ENCODE measurements around the gene KIFC3. TPM values are rescaled to one million over a fixed set of nuclear protein-coding genes. Genes with fewer than 3 reads are reported as not detected.
A peak's percentile ranks its signal among the peaks of the same experiment; 100 is the strongest.
"Not testable (repeated sequence)": the region's sequence is repeated elsewhere in the genome, so short reads cannot be mapped to it uniquely, and the experiment has no call there.

Gene KIFC3
- total RNA-seq, 1 donor from 2014 or later, result 0.27 TPM

DNA sequence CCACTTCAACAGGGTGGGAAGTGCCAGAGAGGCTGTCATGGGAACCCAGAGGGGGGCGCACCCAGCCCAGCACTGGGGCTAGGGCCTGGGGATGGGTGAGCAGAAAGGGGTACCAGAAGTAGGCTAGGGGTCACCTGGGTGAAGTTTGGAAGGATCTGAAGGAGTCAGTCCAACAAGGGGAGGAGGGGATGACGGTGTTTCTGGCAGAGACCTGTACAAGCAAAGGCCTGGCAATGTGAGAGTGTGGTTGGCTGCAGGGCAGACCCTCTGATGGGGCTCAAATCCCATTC lies 80.1 kb downstream of the KIFC3 start:
- H3K36me3 Mint-ChIP-seq (ENCODE audit: low read depth), result no peaks in the 10 kb centered on the region
- CTCF ChIA-PET, result interaction anchor here (1.2 kb wide), 1 partner anchor 131 kb away, joined by 3 read pairs; no protein-coding TSS in a partner anchor
- POLR2A ChIA-PET, result no interaction called here
- no peaks in the 10 kb centered on the region for H3K9me3 Mint-ChIP-seq
- DNase-seq (no peak), ATAC-seq (ENCODE audit: low read depth) (no peak)
- intact Hi-C loops (cut with micrococcal nuclease), result no loop called here
- TF ChIP-seq, protein P1, sequence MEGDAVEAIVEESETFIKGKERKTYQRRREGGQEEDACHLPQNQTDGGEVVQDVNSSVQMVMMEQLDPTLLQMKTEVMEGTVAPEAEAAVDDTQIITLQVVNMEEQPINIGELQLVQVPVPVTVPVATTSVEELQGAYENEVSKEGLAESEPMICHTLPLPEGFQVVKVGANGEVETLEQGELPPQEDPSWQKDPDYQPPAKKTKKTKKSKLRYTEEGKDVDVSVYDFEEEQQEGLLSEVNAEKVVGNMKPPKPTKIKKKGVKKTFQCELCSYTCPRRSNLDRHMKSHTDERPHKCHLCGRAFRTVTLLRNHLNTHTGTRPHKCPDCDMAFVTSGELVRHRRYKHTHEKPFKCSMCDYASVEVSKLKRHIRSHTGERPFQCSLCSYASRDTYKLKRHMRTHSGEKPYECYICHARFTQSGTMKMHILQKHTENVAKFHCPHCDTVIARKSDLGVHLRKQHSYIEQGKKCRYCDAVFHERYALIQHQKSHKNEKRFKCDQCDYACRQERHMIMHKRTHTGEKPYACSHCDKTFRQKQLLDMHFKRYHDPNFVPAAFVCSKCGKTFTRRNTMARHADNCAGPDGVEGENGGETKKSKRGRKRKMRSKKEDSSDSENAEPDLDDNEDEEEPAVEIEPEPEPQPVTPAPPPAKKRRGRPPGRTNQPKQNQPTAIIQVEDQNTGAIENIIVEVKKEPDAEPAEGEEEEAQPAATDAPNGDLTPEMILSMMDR (IDR thresholded peaks at IDR 0.05), result no peak
- no peak overlapping the region for H3K4me3 Mint-ChIP-seq
- H3K27me3 Mint-ChIP-seq, result no peaks in the 10 kb centered on the region
- H3K27ac Mint-ChIP-seq, result no peak overlapping the region
- H3K4me1 Mint-ChIP-seq, result peaks cover 8% of the 10 kb centered on the region

DNA sequence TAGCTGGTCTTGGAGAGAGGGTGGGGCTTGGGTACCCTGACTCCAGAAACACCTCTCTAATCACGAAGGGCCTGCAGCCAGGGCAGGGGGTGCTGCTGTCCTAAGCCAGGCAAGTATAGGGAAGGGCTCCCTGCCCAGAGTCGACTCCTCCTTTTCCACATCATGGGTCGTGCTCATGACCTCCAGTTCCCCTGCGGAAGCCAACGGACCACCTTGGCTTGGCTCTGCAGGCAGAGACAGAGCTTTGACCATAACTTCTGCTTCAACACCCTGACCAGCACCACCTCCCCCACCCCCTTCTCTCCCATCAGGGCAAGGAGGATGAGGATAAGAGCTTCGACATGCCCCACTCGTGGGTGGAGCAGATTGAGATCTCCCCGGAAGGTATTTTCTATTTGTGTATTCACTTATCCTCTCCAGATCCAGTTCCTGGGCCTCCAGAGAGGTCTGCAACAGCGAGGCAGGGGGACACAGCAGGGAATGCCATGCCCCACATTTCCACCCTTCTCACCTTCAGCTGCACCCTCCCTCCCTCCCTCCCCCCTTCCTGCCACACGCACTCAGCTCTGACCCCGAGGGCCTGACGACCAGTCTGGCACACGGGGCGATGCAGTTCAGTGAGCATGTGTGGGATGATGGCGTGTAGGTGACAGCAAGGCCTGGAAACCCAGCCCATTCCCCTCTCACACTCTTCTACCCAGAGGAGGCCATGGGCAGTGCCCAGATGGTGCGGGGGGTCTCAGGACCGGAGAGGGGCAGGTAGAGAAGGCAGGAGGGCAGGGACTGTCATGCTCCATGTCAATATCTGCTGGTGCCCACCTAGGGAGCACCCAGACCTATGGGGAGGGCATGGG lies 80.7 kb downstream of the KIFC3 start:
- Mint-ChIP-seq H3K36me3 (ENCODE audit: low read depth) (no peaks in the 10 kb centered on the region), H3K4me3 (no peak overlapping the region), H3K4me1 (peaks cover 8% of the 10 kb centered on the region), H3K9me3 (no peaks in the 10 kb centered on the region), H3K27ac (no peak overlapping the region), H3K27me3 (peaks cover 3% of the 10 kb centered on the region)
- POLR2A ChIA-PET, result no interaction called here
- intact Hi-C loops (cut with micrococcal nuclease), result loop anchor here (2.0 kb wide), 1 partner anchor 73 kb away; no protein-coding TSS in a partner anchor
- DNase-seq (no peak), ATAC-seq (ENCODE audit: low read depth) (no peak)
- TF ChIP-seq, protein P1 (IDR thresholded peaks at IDR 0.05), result no peak
- CTCF ChIA-PET, result interaction anchor here (1.2 kb wide), 1 partner anchor 130 kb away, joined by 3 read pairs; no protein-coding TSS in a partner anchor

GRCh38 chr16:57720142-57720575 lies 82.1 kb downstream of the KIFC3 start:
- POLR2A ChIA-PET, result no interaction called here
- CTCF ChIA-PET, result interaction anchor here (0.8 to 1.6 kb wide), 3 partner anchors 15 to 127 kb away, joined by 4 read pairs; partner anchors contain the start of gene KATNB1
- peaks cover 11% of the 10 kb centered on the region for H3K27me3 Mint-ChIP-seq
- no peaks in the 10 kb centered on the region for H3K36me3 Mint-ChIP-seq (ENCODE audit: low read depth)
- TF ChIP-seq, protein P1 (IDR thresholded peaks at IDR 0.05), result no peak
- H3K4me3 Mint-ChIP-seq, result no peak overlapping the region
- intact Hi-C loops (cut with micrococcal nuclease), result loop anchor here (1.0 to 2.0 kb wide), 3 partner anchors 71 to 144 kb away; no protein-coding TSS in a partner anchor
- no peak for DNase-seq
- no peaks in the 10 kb centered on the region for H3K9me3 Mint-ChIP-seq
- H3K4me1 Mint-ChIP-seq, result peaks cover 3% of the 10 kb centered on the region
- H3K27ac Mint-ChIP-seq, result no peak overlapping the region
- ATAC-seq (ENCODE audit: low read depth), result peak; percentile 57

GRCh38 chr16:57714047-57714446 lies 88.2 kb downstream of the KIFC3 start:
- Mint-ChIP-seq H3K27ac (no peak overlapping the region), H3K9me3 (no peaks in the 10 kb centered on the region), H3K27me3 (peaks cover 31% of the 10 kb centered on the region), H3K36me3 (ENCODE audit: low read depth) (no peaks in the 10 kb centered on the region), H3K4me1 (no peaks in the 10 kb centered on the region), H3K4me3 (no peak overlapping the region)
- intact Hi-C loops (cut with micrococcal nuclease), result no loop called here
- TF ChIP-seq, protein P1 (IDR thresholded peaks at IDR 0.05), result no peak
- ATAC-seq (ENCODE audit: low read depth) (no peak), DNase-seq (no peak)
- POLR2A ChIA-PET, result no interaction called here
- CTCF ChIA-PET, result no interaction called here

DNA sequence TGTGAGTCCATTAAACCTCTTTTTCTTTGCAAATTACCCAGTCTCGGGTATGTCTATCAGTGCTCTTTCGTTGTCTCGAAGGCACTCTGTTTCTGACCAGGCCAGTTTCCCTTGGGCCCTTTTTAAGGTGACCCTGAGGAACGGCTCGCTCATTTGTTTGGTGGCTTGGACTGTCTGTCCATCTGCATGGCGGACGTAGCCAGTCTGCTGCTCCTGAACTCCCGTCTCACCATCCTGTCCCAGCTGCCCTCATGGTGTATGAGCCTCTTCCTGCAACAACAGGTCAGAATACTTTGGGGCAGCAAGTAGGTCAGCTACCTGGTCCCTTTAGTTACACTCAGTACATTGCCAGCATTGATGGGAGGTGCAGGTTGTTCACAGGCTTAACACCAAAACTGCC lies 88.7 kb downstream of the KIFC3 start:
- H3K27me3 Mint-ChIP-seq, result peaks cover 31% of the 10 kb centered on the region
- no peak overlapping the region for H3K27ac Mint-ChIP-seq
- ChIA-PET CTCF (no interaction called here), POLR2A (no interaction called here)
- H3K4me3 Mint-ChIP-seq, result no peak overlapping the region
- H3K4me1 Mint-ChIP-seq, result no peaks in the 10 kb centered on the region
- TF ChIP-seq, protein P1 (IDR thresholded peaks at IDR 0.05), result no peak
- intact Hi-C loops (cut with micrococcal nuclease), result no loop called here
- ATAC-seq (ENCODE audit: low read depth) (no peak), DNase-seq (no peak)
- no peaks in the 10 kb centered on the region for H3K36me3 Mint-ChIP-seq (ENCODE audit: low read depth)
- H3K9me3 Mint-ChIP-seq, result no peaks in the 10 kb centered on the region

DNA sequence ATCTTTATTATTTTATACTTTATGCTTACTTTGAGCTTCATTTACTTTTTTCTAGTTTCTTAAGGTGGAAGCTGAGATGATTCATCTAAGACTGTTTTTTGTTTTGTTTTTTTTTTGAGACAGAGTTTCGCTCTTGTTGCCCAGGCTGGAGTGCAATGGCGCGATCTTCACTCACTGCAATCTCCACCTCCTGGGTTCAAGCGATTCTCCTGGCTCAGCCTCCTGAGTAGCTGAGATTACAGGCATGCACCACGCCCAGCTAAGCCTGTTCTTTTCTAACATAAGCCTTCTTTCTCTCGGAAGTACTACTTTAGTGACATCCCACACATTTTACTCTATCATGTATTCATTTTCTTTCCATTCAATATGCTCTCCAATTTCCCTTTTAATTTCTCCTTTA lies 89.7 kb downstream of the KIFC3 start:
- intact Hi-C loops (cut with micrococcal nuclease); H3K36me3 Mint-ChIP-seq (ENCODE audit: low read depth); DNase-seq; H3K9me3 Mint-ChIP-seq; CTCF ChIA-PET; H3K4me3 Mint-ChIP-seq; H3K4me1 Mint-ChIP-seq; H3K27ac Mint-ChIP-seq; POLR2A ChIA-PET; ATAC-seq (ENCODE audit: low read depth): not testable (repeated sequence)
- H3K27me3 Mint-ChIP-seq, result peaks cover 31% of the 10 kb centered on the region

Measured in activated B cell treated with CpG ODN at 0.5 μM for 24 hours (primary cell).